ENCODE results near the gene PRKAB1.

Gene PRKAB1

DNA sequence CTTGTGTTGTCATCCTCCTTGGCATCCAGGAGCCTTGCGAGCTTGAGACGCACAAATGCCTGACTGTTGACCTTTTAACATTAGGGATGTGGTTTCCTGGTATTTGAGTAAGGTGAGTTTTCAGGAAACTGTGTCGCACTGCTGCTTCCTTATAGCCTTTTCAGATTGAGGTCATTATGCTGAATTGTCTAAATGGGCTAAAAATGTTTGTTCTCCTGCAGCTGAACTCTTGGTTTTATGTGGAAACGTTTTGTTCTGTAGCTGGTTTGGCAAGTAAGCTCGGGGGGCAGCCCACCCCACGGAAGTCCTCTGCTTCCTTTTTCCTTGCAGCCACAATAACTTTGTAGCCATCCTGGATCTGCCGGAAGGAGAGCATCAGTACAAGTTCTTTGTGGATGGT lies 5.7 kb downstream of the PRKAB1 start:
- TF ChIP-seq TAF1 (IDR thresholded peaks at IDR 0.05; ENCODE audit: borderline replicate concordance, insufficient read depth, low read length) = no peak
- TF ChIP-seq POLR2AphosphoS5 (IDR thresholded peaks at IDR 0.05; ENCODE audit: low read depth, low read length) = no peak
- TF ChIP-seq, protein P1, sequence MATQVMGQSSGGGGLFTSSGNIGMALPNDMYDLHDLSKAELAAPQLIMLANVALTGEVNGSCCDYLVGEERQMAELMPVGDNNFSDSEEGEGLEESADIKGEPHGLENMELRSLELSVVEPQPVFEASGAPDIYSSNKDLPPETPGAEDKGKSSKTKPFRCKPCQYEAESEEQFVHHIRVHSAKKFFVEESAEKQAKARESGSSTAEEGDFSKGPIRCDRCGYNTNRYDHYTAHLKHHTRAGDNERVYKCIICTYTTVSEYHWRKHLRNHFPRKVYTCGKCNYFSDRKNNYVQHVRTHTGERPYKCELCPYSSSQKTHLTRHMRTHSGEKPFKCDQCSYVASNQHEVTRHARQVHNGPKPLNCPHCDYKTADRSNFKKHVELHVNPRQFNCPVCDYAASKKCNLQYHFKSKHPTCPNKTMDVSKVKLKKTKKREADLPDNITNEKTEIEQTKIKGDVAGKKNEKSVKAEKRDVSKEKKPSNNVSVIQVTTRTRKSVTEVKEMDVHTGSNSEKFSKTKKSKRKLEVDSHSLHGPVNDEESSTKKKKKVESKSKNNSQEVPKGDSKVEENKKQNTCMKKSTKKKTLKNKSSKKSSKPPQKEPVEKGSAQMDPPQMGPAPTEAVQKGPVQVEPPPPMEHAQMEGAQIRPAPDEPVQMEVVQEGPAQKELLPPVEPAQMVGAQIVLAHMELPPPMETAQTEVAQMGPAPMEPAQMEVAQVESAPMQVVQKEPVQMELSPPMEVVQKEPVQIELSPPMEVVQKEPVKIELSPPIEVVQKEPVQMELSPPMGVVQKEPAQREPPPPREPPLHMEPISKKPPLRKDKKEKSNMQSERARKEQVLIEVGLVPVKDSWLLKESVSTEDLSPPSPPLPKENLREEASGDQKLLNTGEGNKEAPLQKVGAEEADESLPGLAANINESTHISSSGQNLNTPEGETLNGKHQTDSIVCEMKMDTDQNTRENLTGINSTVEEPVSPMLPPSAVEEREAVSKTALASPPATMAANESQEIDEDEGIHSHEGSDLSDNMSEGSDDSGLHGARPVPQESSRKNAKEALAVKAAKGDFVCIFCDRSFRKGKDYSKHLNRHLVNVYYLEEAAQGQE (IDR thresholded peaks at IDR 0.05; ENCODE audit: insufficient read depth in 1 of 2, low read depth in 2 of 2, low read length in 2 of 2) = no peak
- TF ChIP-seq FOXP2 (optimal IDR thresholded peaks at IDR 0.05; ENCODE audit: borderline replicate concordance, extremely low read depth, extremely low read length, insufficient read depth) = no peak
- TF ChIP-seq SIN3A (IDR thresholded peaks at IDR 0.05; ENCODE audit: borderline replicate concordance, insufficient read depth, low read length) = no peak

GRCh38 chr12:119674560-119674959 lies 6.6 kb downstream of the PRKAB1 start:
- TF ChIP-seq TAF1 (IDR thresholded peaks at IDR 0.05; ENCODE audit: borderline replicate concordance, insufficient read depth, low read length) (no peak), POLR2AphosphoS5 (IDR thresholded peaks at IDR 0.05; ENCODE audit: low read depth, low read length) (no peak), SIN3A (IDR thresholded peaks at IDR 0.05; ENCODE audit: borderline replicate concordance, insufficient read depth, low read length) (no peak), FOXP2 (optimal IDR thresholded peaks at IDR 0.05; ENCODE audit: borderline replicate concordance, extremely low read depth, extremely low read length, insufficient read depth) (no peak)
- TF ChIP-seq, protein P1 (IDR thresholded peaks at IDR 0.05; ENCODE audit: insufficient read depth in 1 of 2, low read depth in 2 of 2, low read length in 2 of 2) = no peak

DNA sequence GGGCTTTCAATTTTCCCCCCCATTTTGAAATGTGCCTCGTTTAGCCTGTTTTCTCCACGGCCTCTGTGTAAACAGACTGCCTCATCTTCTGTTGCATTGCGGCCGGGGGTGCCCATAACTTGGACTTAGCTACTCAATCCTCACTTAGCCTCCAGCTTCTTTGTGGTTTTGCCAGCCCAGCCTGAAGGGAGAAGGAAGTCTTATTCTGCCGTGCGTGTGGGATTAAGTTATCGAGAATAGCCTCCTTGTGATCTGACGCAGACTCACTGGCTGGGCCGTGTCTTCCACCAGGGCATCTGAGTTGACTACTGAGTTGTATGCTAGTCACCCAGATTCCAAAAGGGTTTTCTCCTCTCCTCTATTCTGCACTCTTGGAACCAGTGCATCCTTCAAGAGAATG lies 8.1 kb downstream of the PRKAB1 start:
- TF ChIP-seq FOXP2 (optimal IDR thresholded peaks at IDR 0.05; ENCODE audit: borderline replicate concordance, extremely low read depth, extremely low read length, insufficient read depth) (no peak), SIN3A (IDR thresholded peaks at IDR 0.05; ENCODE audit: borderline replicate concordance, insufficient read depth, low read length) (no peak), POLR2AphosphoS5 (IDR thresholded peaks at IDR 0.05; ENCODE audit: low read depth, low read length) (no peak), TAF1 (IDR thresholded peaks at IDR 0.05; ENCODE audit: borderline replicate concordance, insufficient read depth, low read length) (no peak)
- TF ChIP-seq, protein P1 (IDR thresholded peaks at IDR 0.05; ENCODE audit: insufficient read depth in 1 of 2, low read depth in 2 of 2, low read length in 2 of 2) = no peak

DNA sequence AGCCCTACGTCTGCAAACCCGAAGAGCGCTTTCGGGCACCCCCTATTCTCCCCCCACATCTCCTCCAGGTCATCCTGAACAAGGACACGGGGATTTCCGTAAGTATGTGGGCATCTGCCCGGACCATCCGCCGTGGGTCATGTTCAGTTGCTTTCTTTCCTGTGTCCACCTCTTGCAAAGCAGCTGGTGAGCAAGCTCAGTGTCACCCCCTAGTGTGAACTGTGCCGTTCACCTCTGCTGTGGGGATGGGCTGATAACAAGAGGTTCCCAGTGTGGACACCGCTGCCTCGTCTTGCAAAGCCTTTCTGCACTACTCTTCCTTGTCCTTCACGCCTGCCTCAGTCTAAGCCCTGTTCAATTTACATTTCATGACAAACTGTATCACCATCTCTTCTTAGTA lies 8.6 kb downstream of the PRKAB1 start:
- TF ChIP-seq SIN3A (IDR thresholded peaks at IDR 0.05; ENCODE audit: borderline replicate concordance, insufficient read depth, low read length) = no peak
- TF ChIP-seq TAF1 (IDR thresholded peaks at IDR 0.05; ENCODE audit: borderline replicate concordance, insufficient read depth, low read length) = no peak
- TF ChIP-seq, protein P1 (IDR thresholded peaks at IDR 0.05; ENCODE audit: insufficient read depth in 1 of 2, low read depth in 2 of 2, low read length in 2 of 2) = no peak
- TF ChIP-seq FOXP2 (optimal IDR thresholded peaks at IDR 0.05; ENCODE audit: borderline replicate concordance, extremely low read depth, extremely low read length, insufficient read depth) = no peak

- TF ChIP-seq POLR2AphosphoS5 (IDR thresholded peaks at IDR 0.05; ENCODE audit: low read depth, low read length) = no peak
- no peak for TF ChIP-seq FOXP2 (optimal IDR thresholded peaks at IDR 0.05; ENCODE audit: borderline replicate concordance, extremely low read depth, extremely low read length, insufficient read depth)
- no peak for TF ChIP-seq TAF1 (IDR thresholded peaks at IDR 0.05; ENCODE audit: borderline replicate concordance, insufficient read depth, low read length)
These were observed 10.5 kb downstream of the PRKAB1 start for GRCh38 chr12:119678459-119678858.

Measured in PFSK-1 (cell line).